Esophagus squamous epithelium (tissue), 4 donors: ENCODE measurements around the gene ATL1.

Experiments
- POLR2A ChIP-seq, 4 donors: fragments of 450-650 bp; IDR thresholded peaks; one replicate each; pipeline ENCODE4 v1.6.1; 2017; ENCODE audit warnings: antibody characterized with exemption in 4 of 4, mild to moderate bottlenecking in 4 of 4, moderate library complexity in 3 of 4
- TF ChIP-seq, protein P1 (sequence below), 6 experiments: fragments of 450-650 bp in 4 of 6; fragments of 200-600 bp in 2 of 6; sonication (generic) in 2 of 6; IDR thresholded peaks; one replicate each; pipeline ENCODE4 v1.5.1; 2016 to 2019; ENCODE audit warnings: antibody characterized with exemption in 6 of 6, mild to moderate bottlenecking in 4 of 6, moderate library complexity in 4 of 6

DNA sequence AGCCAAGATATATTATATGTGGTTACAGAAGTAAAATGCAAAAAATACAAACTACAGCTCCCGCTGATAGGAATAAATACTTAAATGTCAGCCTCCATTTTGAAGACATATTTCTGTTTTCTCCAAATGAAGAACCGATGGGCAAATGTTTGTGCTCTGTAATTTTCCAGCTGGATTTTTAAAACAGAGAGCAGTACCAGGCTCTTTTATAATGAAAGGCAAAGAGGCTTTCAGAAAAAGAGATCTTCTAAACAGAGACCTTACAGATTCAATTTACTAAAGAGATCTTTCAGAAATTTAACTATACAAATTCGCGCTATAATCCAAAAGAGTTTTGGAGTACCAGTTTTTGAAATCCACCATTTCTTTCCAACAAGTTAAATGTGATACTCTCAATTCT lies 47.5 kb upstream of the ATL1 start:
- TF ChIP-seq, protein P1, sequence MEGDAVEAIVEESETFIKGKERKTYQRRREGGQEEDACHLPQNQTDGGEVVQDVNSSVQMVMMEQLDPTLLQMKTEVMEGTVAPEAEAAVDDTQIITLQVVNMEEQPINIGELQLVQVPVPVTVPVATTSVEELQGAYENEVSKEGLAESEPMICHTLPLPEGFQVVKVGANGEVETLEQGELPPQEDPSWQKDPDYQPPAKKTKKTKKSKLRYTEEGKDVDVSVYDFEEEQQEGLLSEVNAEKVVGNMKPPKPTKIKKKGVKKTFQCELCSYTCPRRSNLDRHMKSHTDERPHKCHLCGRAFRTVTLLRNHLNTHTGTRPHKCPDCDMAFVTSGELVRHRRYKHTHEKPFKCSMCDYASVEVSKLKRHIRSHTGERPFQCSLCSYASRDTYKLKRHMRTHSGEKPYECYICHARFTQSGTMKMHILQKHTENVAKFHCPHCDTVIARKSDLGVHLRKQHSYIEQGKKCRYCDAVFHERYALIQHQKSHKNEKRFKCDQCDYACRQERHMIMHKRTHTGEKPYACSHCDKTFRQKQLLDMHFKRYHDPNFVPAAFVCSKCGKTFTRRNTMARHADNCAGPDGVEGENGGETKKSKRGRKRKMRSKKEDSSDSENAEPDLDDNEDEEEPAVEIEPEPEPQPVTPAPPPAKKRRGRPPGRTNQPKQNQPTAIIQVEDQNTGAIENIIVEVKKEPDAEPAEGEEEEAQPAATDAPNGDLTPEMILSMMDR (IDR thresholded peaks at IDR 0.05): no peak
- no peak for TF ChIP-seq POLR2A (IDR thresholded peaks at IDR 0.05)
